OCI-LY3 (cell line): ENCODE results near the gene RARG.

Experiments used
- H2AFZ ChIP-seq: fragments of 200-600, 300-600 bp; shearing (Covaris generic); 2 replicates; pipeline ENCODE4 v1.6.0; 2014; ENCODE audit warnings: antibody characterized with exemption, low read depth, low read length
- H3K27ac ChIP-seq: fragments of 200-600, 300-600 bp; sonication (generic); 2 replicates; pipeline ENCODE4 v1.5.1; 2014; ENCODE audit warnings: mild to moderate bottlenecking, low read length, moderate library complexity, mixed read lengths
- H3K27me3 ChIP-seq: fragments of 200-600, 300-600 bp; sonication (generic); 2 replicates; pipeline ENCODE4 v1.6.1; 2014; ENCODE audit warnings: low read depth, low read length, mixed read lengths
- H3K36me3 ChIP-seq: fragments of 200-600, 300-600 bp; sonication (generic); replicated peaks from 2 replicates; pipeline ENCODE3; 2014; ENCODE audit warnings: low read depth, low read length, mixed read lengths
- H3K4me1 ChIP-seq: fragments of 300-600, 200-600 bp; sonication (generic); 2 replicates; pipeline ENCODE4 v1.6.1; 2014; ENCODE audit warnings: low read length, mixed read lengths
- H3K4me2 ChIP-seq: fragments of 200-600, 300-600 bp; sonication (generic); 2 replicates; pipeline ENCODE4 v1.6.1; 2014; ENCODE audit warnings: low read length, mixed read lengths
- H3K4me3 ChIP-seq: fragments of 300-600, 200-600 bp; sonication (generic); 2 replicates; pipeline ENCODE4 v1.5.1; 2014; ENCODE audit warnings: antibody characterized with exemption, mild to moderate bottlenecking, low read length, moderate library complexity
- H3K79me2 ChIP-seq: fragments of 300-600, 200-600 bp; shearing (Covaris generic); 2 replicates; pipeline ENCODE4 v1.6.1; 2014; ENCODE audit warnings: mild to moderate bottlenecking, low read length, mixed read lengths
- H3K9ac ChIP-seq: fragments of 300-600, 200-600 bp; shearing (Covaris generic); 2 replicates; pipeline ENCODE4 v1.6.0; 2014; ENCODE audit warnings: mild to moderate bottlenecking, low read length, moderate library complexity
- H3K9me3 ChIP-seq: fragments of 200-600, 300-600 bp; shearing (Covaris generic); 2 replicates; pipeline ENCODE4 v1.6.1; 2014; ENCODE audit warnings: low read length, mixed read lengths; ENCODE audit not compliant: insufficient read depth
- H4K20me1 ChIP-seq: fragments of 200-600, 300-600 bp; sonication (generic); 2 replicates; pipeline ENCODE4 v1.6.1; 2016; ENCODE audit warnings: low read length, mixed read lengths; ENCODE audit not compliant: insufficient read depth
- EZH2phosphoT487 ChIP-seq: fragments of 200-600 bp; shearing (Covaris generic); IDR thresholded peaks from 2 replicates; pipeline ENCODE4 v1.6.1; 2018; ENCODE audit warnings: antibody characterized with exemption, mixed run types, low read depth
- TF ChIP-seq, protein P1 (sequence below): fragments of 200-600, 300-600 bp; sonication (generic); IDR thresholded peaks from 2 replicates; pipeline ENCODE4 v1.5.1; 2014; ENCODE audit warnings: antibody characterized with exemption, low read length, low read depth

RARG gene

DNA sequence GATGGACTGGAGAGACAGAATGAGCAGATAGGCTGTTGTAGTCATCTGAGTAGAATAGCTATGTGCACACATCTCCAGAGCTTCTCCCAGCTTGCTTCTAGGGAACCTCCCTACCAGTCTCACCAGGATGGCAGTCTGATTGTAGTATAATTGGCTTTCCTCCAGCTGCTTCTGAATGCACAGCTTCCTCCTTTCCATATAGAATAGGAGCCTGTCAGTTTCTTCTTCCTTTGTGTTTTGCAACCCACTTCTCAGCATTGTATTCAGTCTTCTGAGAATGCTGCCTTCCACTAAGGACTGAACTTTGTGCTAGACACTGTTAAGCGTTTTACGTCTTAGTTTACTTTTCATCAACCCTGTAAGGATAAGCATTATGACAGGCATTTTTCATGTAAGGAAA, 49.1 kb downstream of the RARG start:
- Histone ChIP-seq H3K27ac (no peak overlapping the region), H3K4me2 (no peak overlapping the region), H3K36me3 (peaks cover 55% of the 10 kb centered on the region), H4K20me1 (peaks cover 12% of the 10 kb centered on the region), H3K79me2 (peaks cover 27% of the 10 kb centered on the region), H3K4me1 (peaks cover 20% of the 10 kb centered on the region), H2AFZ (no peak overlapping the region), H3K9me3 (no peaks in the 10 kb centered on the region), H3K9ac (no peak overlapping the region), H3K4me3 (no peak overlapping the region), H3K27me3 (no peaks in the 10 kb centered on the region)
- TF ChIP-seq, protein P1, sequence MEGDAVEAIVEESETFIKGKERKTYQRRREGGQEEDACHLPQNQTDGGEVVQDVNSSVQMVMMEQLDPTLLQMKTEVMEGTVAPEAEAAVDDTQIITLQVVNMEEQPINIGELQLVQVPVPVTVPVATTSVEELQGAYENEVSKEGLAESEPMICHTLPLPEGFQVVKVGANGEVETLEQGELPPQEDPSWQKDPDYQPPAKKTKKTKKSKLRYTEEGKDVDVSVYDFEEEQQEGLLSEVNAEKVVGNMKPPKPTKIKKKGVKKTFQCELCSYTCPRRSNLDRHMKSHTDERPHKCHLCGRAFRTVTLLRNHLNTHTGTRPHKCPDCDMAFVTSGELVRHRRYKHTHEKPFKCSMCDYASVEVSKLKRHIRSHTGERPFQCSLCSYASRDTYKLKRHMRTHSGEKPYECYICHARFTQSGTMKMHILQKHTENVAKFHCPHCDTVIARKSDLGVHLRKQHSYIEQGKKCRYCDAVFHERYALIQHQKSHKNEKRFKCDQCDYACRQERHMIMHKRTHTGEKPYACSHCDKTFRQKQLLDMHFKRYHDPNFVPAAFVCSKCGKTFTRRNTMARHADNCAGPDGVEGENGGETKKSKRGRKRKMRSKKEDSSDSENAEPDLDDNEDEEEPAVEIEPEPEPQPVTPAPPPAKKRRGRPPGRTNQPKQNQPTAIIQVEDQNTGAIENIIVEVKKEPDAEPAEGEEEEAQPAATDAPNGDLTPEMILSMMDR = no peak
- no peak for TF ChIP-seq EZH2phosphoT487

DNA sequence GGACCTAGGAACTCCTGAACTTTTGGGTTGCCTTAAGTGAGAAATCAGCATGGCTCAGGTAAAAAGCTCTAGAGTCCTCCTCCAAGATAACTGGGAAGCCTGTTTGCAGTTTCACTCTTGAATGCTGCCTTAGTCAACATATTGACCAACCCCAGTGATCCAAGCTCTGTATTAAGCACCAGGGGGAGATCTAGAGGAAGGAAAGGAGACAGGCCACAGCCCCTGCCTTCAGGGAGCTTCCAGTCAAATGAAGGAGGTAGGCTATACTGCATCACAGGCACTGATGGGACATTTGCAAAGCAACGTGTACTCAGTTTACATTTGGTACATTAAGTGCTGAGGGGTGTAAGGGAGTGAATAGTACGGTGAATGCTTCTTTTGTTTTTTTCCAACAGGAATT, 50.1 kb downstream of the RARG start:
- Histone ChIP-seq H3K4me2 (peak overlapping the region; percentile 89), H3K27me3 (no peaks in the 10 kb centered on the region), H3K79me2 (peaks cover 27% of the 10 kb centered on the region), H3K36me3 (peaks cover 46% of the 10 kb centered on the region), H3K9ac (peak overlapping the region; percentile 97; the same call in 1 of the 2 replicates), H3K27ac (no peak overlapping the region), H2AFZ (no peak overlapping the region), H3K9me3 (no peaks in the 10 kb centered on the region), H3K4me3 (peak overlapping the region; percentile 91), H3K4me1 (peaks cover 20% of the 10 kb centered on the region), H4K20me1 (peaks cover 12% of the 10 kb centered on the region)
- TF ChIP-seq, protein P1 = no peak

DNA sequence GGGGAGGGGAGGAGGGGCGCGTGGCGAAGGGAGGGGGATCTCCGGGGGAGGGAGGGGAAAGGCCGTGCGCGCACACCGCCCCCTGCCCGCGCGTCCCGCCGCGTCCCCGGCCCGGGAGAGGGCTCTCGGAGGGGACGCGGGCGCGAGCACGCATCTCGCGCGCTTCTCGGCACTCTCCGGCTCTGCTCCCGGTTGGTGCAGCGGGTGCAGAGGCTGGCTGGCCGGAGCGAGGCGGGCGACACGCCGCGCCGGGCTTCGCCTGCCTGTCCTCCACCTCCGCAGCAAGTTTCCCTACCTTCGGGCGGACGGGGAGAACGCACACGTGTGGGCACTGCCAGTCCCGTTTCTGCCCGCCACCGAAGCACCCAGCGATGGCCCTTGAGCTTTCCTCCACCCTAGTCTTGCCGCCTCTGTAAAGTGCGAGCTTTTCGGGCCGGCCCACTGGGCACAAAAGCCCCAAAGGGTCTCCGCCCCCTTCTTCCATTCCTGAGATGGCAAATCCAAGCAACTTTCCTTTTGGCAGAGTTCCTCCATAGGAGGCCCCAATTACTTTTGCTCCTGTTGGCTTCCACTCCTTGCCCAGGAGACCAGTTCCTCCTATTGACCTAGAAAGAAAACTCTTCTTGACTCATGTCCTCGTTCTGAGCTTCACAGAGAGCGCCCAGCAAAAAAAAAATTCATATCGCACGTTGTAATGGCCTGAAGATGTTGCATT, 50.9 kb downstream of the RARG start:
- peaks cover 27% of the 10 kb centered on the region for H3K79me2 ChIP-seq
- H3K9ac ChIP-seq = peak overlapping the region; percentile 97
- H4K20me1 ChIP-seq = peaks cover 12% of the 10 kb centered on the region
- no peaks in the 10 kb centered on the region for H3K9me3 ChIP-seq
- H3K4me2 ChIP-seq = peak overlapping the region; percentile 89
- no peak for TF ChIP-seq EZH2phosphoT487
- TF ChIP-seq, protein P1 = no peak
- peak overlapping the region; percentile 88 for H3K27ac ChIP-seq
- peak overlapping the region; percentile 62; the same call in 1 of the 2 replicates for H2AFZ ChIP-seq
- no peaks in the 10 kb centered on the region for H3K27me3 ChIP-seq
- H3K4me3 ChIP-seq = peak overlapping the region; percentile 91
- H3K36me3 ChIP-seq = peaks cover 37% of the 10 kb centered on the region
- H3K4me1 ChIP-seq = peaks cover 20% of the 10 kb centered on the region

DNA sequence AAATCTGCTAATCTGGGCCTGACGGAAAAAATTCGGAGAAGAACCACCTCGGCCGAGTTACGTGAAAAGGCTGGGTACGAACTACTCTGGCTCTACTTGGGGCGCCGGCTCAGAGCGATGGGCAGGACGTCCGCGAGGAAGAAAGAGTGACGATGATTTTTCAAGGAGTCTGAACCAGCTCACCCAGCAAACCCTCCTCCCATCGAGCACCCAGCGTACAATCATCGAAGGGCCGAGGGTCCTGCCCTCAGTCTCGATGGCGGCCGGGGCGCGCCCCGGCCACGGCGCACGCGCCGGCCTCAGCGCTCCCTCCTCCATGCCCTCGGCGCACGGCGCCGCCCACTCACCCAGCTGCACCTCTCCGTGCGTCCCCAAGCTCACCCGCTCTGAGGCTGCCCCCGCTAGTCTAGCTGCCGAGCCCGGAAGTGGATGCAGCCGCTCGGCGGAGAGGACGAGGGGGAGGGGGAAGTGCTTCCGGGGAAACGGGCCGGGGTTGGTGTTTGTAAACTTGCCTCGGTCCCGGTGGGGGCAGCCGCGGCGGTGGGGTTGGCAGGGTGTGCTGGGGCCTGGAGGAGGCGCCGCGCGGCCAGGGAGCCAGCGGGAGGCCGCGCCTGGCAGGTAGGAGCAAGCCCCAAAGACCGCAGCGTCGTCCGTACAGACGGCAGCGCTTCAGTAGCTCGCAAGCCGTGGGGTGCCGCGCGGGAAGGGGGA, 51.6 kb downstream of the RARG start, which contains the start of the genes CSAD and ZNF740:
Gene CSAD (minus strand): TSS at position 706 of the 711 bp plus-strand sequence. CDS start 7,455 bp downstream, outside the sequence.
Gene ZNF740 (plus strand): TSS at position 503 of the 711 bp plus-strand sequence. CDS start 1,262 bp downstream, outside the sequence.
- Histone ChIP-seq H2AFZ (peak within 1 kb of the TSS; percentile 96), H3K4me2 (peak within 1 kb of the TSS; percentile 99), H3K27ac (peak within 1 kb of the TSS; percentile 88), H3K9me3 (no peaks in the 10 kb centered on the region), H4K20me1 (peaks cover 12% of the 10 kb centered on the region), H3K79me2 (peaks cover 27% of the 10 kb centered on the region), H3K4me3 (peak within 1 kb of the TSS; percentile 91), H3K4me1 (peaks cover 27% of the 10 kb centered on the region), H3K9ac (peak within 1 kb of the TSS; percentile 97), H3K36me3 (peaks cover 30% of the 10 kb centered on the region), H3K27me3 (no peaks in the 10 kb centered on the region)
- TF ChIP-seq, protein P1 = no peak
- no peak for TF ChIP-seq EZH2phosphoT487
